GM03348 (cell line): ENCODE results near the gene HECW1.
"Not testable (repeated sequence)": the region's sequence is repeated elsewhere in the genome, so short reads cannot be mapped to it uniquely, and the experiment has no call there.

Experiments
- DNase-seq: peaks from one replicate; pipeline ENCODE4 v3.0.0; 2012; ENCODE audit warnings: low spot score

The HECW1 gene

DNA sequence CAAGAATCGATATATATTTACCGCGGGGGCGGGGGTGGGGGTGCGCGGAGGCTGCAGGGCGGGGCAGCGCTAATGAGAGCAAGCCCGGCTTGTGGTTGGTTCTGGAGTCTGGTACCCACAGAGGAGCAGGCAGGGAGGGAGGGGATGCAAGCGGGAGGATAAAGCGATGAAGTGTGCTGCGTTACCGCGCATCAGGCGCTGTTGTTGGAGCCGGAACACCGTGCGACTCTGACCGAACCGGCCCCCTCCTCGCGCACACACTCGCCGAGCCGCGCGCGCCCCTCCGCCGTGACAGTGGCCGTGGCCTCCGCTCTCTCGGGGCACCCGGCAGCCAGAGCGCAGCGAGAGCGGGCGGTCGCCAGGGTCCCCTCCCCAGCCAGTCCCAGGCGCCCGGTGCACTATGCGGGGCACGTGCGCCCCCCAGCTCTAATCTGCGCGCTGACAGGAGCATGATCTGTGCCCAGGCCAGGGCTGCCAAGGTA lies at the start of gene HECW1:
Gene HECW1, plus strand, starts transcription at position 189 of the 482 bp plus-strand sequence. CDS start 131,259 bp downstream, outside the sequence.
- no peak for DNase-seq

DNA sequence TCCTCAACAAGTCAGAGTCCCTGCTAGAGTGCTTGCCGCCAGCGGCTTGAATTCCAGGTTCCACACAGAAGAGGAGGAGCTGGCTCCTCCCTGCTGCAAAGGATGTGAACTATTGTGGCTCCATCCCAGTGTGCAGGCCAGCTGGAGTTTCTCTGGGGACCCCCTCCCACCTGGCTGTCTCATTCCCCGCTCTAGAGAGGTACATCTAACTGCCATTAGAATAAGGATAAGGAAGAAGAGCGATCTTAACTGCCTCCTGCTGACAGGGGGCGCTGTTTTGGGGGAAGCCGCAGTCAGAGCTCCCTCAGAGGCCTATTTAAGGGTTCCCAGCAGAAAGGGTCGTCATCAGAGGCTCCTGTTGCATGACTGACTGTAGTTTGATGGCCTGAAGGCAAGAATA lies 40.8 kb upstream of the HECW1 start:
- no peak for DNase-seq

DNA sequence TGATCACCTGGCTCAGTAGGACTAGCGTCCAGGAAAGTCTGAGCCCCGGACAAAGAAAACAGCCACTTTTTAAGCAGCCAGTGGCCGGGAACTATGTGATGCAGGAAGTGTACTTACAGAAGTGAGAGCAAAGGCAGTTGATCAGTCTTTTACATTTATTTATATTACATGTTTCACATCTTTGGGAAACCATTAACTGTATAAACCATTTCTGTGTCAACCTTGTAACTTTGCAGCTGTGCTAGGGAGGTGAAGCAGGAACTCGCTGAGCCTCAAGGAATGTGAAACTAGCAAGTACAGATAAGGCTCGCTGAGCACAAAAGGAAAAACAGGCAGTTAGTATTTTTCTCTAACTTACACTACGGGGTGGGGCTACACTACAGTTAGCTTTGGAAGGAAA lies 39.9 kb upstream of the HECW1 start:
- DNase-seq: no peak

DNA sequence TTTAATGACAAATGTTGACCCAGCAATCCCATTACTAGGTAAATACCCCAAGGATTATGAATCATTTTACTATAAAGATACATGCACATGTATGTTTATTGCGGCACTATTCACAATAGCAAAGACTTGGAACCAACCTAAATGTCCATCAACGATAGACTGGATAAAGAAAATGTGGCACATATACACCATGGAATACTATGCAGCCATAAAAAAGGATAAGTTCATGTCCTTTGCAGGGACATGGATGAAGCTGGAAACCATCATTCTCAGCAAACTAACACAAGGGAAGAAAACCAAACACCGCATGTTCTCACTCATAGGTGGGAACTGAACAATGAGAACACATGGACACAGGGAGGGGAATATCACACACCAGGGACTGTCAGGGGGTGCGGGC lies 38.6 kb upstream of the HECW1 start:
- not testable (repeated sequence) for DNase-seq

DNA sequence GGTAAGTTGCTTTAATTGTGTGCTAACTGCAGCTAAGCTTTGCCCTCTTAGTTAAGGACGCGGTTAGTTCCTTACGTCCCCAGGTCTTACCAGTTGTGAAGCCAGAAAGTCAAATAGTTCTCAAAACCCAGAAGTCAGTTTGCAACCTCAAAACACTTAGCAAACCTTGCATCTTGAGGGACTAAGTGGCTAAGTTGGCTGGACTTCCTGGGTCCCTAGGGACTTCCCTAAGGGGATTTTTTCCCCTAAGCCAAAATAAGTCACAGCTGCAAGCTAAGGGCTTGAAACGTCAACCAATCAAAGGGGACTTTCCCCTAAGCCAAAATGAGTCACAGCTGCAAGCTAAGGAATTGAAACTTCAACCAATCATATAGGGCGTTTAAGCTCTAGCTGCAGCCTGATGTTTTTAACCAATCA lies 36.2 kb upstream of the HECW1 start:
- no peak for DNase-seq

DNA sequence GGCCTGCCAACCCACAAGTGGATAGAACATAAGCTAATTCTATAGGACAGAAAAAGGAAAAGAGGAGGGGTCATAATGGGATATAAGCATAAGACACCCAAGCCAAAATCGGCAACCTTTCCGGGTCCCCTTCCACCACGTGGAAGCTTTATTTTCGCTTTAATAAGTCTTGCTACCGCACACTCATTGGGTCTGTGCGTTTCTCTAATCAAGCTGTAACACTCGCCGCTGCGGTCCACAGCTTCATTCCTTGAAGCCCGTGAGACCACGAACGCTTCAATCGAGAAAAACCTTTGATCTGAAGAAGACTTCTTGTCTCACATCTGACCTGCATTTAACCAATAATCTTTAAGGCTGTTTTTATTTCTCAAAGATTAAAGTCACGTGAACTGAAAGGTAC lies 35.8 kb upstream of the HECW1 start:
- no peak for DNase-seq

DNA sequence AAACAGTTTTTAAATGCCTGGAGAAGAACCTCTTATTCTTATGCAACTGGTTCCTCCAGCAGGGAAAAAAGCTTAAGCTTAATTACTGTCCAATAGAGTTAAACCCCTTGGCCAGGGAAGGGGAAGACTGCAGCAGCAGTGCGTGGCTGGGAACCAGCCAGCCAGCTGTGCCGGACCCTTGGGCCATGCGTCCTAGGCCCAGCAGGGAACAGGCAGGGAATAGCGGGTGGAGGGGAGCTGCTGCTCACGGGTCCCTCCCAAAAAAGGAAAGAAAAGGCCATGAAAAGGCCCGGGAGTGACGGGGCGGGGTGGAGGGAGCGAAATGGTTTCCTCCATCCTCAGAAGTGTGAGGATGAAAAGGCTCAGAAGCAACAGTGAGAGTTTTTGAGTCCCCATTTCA lies 35.2 kb upstream of the HECW1 start:
- DNase-seq: no peak

DNA sequence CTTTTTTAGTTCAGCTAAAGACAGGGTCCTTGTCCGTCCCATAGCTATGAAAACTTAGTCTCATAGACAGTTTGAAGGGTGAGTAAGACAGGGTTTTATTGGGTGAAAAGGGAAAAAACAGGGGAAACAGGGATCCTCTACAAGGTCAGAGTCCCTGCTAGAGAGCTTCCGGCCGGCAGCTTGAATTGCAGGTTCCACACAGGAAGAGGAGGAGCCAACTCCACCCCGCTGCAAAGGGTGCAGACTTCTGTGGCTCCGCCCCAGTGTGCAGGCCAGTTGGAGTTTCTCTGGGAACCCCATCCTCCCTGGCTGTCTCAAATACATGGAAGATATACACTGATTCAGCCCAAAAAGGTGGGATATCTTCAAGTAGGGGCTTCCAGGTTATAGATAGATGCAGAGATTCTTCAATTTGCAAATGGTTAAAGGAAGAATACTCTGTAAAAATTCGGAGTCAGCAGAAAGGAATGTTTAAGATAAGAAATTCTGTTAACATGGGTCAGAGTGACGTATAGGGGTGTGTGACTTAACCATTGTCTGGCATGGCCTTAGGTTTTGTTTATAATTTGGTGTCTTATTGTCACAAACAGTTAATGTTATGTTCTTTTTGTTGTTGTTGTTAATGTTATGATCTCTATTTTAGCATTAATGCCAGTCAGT lies 34.6 kb upstream of the HECW1 start:
- DNase-seq: no peak

DNA sequence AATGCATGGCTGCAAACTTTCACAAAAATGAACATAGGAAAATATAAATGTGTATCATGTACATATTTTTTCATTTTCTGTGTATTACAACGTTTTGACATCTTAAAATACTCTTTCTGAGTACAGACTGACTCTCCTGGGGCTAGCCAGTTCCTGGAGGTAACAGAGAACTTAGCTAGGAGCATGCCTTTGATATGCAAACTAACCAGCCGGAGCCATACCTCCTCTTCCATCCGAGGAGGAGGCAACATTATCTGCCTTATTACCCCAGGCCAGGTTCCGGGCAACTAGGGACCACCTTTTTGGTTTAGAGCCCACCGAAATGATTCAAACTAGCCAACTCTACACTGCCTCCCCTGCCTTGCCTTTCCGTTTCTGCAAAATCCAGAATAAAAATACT lies 33.7 kb upstream of the HECW1 start:
- DNase-seq: no peak

DNA sequence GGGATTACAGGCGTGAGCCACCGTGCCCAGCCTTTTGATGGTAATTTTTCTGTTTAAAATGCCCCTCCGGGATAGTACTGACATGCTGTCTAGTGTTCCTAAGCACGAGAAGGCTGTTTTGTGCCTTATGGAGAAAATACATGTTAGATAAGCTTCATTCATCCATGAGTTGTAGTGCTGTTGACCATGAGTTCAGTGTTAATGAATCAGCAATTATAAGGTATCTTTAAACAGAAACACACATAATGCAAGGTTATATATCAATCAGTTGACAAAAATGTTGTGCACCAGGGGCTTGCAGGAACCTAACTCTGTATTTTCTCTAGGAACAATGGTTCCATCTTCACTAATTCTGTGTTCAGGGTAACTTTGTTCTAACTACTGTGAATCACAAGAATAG lies 30.8 kb upstream of the HECW1 start:
- no peak for DNase-seq

DNA sequence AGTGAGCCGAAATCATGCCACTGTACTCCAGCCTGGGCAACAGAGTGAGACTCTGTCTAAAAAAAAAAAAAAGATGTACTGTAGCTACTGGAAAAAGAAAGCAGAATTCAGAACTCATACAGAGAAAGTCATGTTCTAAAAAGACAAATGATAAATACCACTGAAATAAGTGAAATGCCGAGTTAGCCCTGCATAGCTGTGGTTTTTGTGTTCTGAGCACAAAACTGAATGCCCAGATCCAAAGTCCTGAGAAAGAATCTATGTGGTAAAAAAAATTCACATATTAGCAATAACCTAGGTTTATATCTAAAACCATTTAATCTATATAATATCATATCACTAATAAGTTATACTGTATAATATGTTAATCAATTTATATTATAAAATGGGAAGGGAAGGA lies 29.3 kb upstream of the HECW1 start:
- DNase-seq: no peak

DNA sequence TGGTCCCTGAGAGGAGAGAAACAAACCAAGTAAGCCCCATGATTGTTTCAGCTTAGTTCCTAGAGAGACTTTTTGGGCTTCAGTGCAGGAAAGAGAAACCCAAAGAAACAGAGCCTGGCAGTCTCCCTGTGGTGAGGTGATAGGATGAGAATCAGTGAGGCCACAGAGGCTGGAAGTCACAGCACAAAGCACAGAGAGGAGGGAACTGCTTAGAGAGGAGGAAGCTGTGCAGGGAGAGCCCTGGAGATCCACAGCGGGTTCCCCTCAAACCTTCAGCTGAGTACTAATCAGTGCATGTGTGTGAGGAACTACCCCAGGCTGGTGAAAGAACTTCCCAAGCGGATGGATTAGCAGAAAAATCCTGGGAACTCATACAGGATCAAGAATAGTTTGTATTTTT lies 27.4 kb upstream of the HECW1 start:
- DNase-seq: no peak

DNA sequence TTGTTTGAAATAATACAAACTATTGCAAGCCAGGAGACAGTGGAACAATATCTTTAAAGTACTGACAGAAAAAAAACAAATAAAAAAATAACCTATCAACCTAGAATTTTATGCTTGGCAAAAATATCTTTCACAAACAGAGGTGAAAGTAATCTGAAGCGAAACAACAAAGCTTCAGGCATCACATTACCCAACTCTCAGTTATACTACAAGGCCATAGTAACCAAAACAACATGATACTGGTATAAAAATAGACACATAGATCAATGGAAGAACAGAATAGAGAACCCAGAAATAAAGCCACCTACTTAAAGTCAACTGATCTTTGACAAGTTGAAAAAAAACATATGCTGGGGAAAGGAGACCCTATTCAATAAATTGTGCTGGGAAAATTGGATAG lies 26.5 kb upstream of the HECW1 start:
- DNase-seq: no peak

DNA sequence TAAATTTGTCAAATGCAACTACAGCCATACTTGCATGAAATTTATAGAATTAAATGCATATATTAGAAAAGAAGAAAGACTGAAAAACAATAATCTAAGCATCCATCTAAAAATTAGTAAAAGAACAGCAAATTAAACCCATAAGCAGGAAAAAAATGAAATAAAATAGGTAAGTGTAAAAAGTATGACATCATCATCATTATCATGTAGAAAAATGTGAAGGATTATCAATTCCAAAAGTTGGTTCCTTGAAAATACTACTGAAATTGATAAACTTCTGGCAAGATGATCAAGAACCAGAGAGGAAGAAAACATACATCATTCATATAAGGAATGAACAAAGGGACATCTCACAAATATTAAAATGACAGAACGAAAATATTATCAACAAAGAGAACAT lies 19.6 kb upstream of the HECW1 start:
- no peak for DNase-seq

DNA sequence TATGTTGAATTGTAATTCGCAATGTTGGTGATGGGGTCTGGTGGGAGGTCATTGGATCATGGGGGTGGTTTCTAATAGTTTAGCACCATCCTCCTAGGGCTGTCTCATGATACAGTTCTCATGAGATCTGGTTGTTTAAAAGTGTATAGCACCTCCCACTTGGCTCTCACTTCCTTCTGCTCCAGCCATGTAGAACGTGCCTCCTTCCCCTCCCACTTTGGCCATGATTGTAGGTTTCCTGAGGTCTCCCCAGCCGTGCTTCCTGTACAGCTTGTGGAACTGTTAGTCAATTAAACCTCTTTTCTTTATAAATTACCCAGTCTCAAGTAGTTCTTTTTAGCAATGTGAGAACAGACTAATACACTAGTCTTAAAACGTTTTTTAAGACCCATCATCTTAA lies 15.6 kb upstream of the HECW1 start:
- no peak for DNase-seq

DNA sequence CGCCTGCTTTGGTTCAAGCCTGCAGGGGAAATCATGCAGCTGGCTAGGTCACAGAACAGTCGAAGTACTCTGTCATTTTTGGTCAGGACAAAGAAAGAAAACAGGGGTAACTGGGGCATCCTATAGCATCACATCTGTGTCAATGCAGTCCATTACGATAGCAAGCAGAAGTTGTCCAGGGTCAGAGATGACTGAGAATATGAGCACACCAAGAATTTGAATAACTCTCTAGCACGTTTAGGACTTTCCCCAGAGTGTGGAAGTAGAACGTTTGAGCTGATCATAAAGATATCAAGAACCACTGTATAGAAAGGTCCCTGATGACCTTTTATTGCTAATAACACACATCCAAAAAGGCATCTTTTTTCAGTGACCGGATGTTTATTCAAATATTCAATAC lies 12.7 kb upstream of the HECW1 start:
- no peak for DNase-seq

DNA sequence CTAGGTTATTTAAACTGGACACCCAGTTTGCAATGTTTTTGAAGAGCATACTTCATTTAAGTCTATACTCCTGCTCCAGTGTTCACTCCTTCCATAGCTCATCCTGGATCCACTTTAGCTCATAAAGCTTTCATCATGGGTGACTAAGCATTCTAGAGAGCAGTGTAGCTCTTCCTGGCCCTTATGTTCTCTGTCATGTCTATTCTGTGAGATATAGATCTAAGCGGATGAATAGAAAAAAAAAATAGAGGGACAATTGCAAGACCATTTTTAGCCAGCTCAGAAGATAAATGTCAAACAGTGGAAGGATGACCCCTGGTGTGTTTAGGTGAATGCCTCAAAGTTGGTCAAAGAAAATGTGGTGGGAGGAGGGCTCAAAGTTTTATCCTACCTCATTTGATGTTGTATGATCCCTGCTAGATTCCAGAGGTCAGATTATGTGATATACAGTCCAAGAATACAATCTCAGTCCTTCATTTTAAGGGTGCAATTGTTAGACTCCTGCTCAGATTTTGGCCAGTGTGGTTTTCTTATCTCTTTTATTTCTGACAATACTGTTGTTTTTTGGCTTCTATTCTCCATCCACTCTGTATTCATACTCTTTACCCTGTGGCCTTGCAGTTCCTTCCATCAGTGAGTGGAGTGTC lies 7.5 kb upstream of the HECW1 start:
- DNase-seq: no peak

DNA sequence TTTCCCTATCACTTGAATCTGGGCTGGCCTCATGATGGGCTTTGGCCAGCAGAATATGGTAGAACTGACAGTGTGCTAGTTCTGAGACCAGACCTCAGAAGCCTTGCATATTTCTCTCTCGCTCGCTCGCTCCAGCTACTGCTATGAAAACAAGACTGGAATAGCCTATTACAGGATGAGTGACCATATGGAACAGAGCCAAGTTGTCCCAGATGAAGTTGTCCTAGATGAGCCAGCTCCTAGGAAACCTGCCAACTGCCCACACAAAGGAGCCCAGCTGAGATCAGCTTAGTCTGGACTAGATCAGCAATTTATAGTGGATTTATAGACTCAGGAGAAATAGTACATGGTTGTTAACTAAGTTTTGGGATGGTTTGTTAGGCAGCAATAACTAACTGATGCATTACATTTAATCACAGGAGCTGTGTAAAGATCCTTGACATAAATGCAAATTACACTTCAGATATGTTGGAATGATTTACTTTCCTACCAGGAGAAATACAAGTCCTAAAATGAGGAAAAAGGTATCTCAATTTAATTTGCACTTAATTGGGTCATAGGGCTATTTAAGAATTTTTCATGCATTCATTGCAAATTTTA lies 6.8 kb upstream of the HECW1 start:
- DNase-seq: no peak

DNA sequence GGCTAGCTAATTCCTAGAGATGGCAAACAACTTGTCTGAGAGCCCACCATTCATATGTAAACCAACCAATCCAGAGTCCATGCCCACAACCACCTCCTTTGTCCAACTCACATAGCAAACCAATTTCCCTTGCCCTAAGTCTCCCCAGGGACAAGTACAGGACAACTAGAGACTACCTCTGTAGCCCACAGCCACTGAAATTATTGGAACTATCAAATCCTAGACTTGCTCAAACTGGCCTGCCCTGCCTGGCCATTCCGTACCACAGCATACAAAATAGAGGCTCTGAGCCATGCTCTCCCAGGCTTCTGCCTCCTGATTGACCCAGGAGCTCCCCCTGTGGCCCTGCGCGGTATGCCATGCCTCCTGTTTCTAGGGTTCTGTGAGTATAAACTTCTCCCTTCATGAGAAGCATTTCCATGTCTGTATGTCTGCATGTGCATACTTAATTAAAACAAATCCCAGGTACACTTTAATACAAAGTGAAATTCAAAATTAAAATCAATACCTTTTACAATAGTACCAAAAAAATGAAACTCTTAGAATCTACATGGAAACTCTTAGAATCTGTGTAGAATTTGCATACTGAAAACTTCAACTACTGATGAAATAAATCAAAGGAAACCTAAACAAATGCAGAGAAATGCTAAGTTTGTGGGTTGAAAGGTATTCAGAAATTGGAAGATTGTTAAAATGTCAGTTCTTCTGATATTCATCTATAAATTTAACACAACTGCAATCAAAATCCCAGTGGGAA lies 4.0 kb upstream of the HECW1 start:
- DNase-seq: peak; percentile 72

DNA sequence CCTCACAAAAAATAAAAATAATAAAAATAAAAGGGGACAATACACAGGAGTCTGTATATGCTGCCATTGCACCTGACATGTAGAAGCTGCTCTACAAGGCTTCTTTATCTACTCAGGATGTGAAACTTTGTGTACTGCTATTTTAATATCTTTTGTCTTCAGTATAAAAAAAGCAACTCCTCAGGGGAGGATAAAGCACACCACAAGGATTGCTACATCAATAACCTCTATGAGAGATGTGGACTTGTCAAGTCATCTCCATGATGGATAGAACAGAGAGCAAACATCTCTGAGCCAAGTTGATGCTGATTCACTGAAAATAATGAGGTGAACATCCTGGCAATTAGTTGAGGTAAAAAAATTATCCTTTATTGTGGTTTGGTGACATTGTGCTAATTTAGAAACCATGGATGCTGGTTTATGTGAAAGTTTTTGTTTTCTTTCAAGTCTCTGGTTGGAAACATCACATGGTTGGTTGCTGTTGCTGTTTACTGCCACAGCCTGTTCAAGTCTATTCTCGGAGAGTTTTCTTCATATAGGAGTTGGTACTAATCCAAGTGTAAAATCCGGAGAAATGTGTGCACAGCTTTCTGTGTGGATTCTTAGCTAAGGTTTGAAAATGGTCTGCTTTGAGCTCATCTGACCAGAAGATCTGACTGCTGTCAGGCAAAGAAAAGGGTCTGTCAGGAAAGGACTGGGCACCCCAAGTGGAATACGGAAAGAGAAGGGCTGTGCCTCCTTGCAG lies 1.5 kb upstream of the HECW1 start:
- no peak for DNase-seq

DNA sequence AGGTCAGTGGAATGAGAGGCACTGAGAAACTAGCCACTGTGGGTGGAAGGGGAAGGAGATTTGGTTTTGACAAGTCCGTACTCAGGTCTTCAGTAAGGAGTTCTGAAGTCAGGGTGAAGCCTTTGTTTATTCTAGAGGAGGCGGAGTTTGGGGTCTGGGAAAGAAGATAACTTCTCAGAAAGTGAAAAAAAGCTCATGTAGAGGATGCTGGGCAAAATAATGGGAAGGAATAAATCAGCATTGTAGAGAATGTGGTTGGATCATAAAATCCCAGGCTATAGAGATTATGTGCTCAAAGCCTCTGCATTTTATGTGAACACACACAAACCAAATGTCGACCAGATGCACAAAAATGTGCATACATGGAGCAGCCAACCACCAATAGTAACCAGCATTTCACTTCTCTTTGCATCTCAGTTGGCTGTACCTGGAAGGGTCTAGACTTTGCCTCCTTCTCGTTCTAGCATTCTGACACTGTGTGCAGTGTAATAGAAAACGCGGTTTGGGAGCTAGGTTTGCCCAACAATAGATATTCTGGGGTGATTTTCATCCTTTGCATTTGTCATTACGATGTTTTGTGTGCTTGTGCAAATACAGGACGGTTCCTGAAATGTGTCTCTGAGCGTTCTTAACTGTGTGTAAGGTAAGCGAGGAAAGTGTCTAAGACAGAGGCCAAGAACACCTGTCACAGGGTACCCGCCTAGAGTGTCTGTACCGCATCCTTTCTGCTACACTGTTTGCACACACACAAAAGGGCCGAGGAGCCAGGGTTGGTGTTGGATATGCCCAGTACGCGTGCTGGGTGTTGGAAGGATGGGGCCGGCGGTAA lies 603 bp upstream of the HECW1 start:
- DNase-seq: no peak
